GM06990 (cell line): ENCODE results near the gene KRTAP5-3.
A peak's percentile ranks its signal among the peaks of the same experiment; 100 is the strongest.
"Not testable (repeated sequence)": the region's sequence is repeated elsewhere in the genome, so short reads cannot be mapped to it uniquely, and the experiment has no call there.

Experiments used
- DNase-seq: peaks from one replicate; pipeline ENCODE4 v3.0.0-alpha.2; 2011; ENCODE audit not compliant: insufficient read length; ENCODE audit errors: extremely low read depth
- H3K27me3 ChIP-seq: replicated peaks from 2 replicates; pipeline ENCODE4 v1.6.0; 2011; ENCODE audit warnings: low read length; ENCODE audit not compliant: control insufficient read depth, insufficient read depth
- H3K36me3 ChIP-seq: 2 replicates; pipeline ENCODE4 v1.5.1; 2011; ENCODE audit warnings: low read length; ENCODE audit not compliant: control insufficient read depth, insufficient read depth
- H3K4me3 ChIP-seq: replicated peaks from 2 replicates; pipeline ENCODE4 v1.5.1; 2011; ENCODE audit warnings: low read depth, mild to moderate bottlenecking, control low read depth, low read length
- CTCF ChIP-seq: IDR thresholded peaks from 2 replicates; pipeline ENCODE4 v1.5.1; 2011; ENCODE audit warnings: low read length, control low read depth, mild to moderate bottlenecking, inconsistent platforms; ENCODE audit not compliant: insufficient read depth, poor library complexity, severe bottlenecking

Gene KRTAP5-3

GRCh38 chr11:1581976-1582375 is 26.3 kb downstream of the KRTAP5-3 start:
- H3K36me3 ChIP-seq = no peaks in the 10 kb centered on the region
- no peak overlapping the region for H3K4me3 ChIP-seq
- no peak for DNase-seq
- no peak for TF ChIP-seq CTCF
- no peaks in the 10 kb centered on the region for H3K27me3 ChIP-seq

DNA sequence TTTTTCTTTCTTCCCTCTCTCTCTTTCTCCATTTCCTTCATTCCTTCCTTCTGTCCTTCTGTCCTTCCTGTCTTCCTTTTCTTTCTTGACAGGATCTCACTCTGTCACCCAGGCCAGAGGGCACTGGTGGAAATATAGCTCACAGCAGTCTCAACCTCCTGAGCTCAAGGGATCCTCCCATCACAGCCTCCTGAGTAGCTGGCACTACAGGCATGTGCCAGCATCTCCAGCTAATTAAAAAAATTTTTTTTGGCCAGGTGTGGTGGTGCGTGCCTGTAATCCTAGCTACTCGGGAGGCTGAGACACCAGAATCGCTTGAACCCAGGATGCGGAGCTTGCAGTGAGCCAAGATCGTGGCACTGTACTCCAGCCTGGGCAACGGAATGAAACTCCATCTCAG is 31.4 kb downstream of the KRTAP5-3 start:
- Histone ChIP-seq H3K36me3 (no peaks in the 10 kb centered on the region), H3K27me3 (peaks cover 4% of the 10 kb centered on the region; the same call in 1 of the 2 replicates), H3K4me3 (no peak overlapping the region)
- no peak for TF ChIP-seq CTCF
- no peak for DNase-seq

- H3K36me3 ChIP-seq, H3K27me3 ChIP-seq, DNase-seq, H3K4me3 ChIP-seq: not testable (repeated sequence)
Measured at GRCh38 chr11:1575756-1576155, 32.5 kb downstream of the KRTAP5-3 start.

GRCh38 chr11:1574933-1575242 is 33.4 kb downstream of the KRTAP5-3 start:
- peaks cover 4% of the 10 kb centered on the region; the same call in 1 of the 2 replicates for H3K27me3 ChIP-seq
- no peak overlapping the region for H3K4me3 ChIP-seq
- TF ChIP-seq CTCF = no peak
- DNase-seq = no peak
- H3K36me3 ChIP-seq = no peaks in the 10 kb centered on the region

DNA sequence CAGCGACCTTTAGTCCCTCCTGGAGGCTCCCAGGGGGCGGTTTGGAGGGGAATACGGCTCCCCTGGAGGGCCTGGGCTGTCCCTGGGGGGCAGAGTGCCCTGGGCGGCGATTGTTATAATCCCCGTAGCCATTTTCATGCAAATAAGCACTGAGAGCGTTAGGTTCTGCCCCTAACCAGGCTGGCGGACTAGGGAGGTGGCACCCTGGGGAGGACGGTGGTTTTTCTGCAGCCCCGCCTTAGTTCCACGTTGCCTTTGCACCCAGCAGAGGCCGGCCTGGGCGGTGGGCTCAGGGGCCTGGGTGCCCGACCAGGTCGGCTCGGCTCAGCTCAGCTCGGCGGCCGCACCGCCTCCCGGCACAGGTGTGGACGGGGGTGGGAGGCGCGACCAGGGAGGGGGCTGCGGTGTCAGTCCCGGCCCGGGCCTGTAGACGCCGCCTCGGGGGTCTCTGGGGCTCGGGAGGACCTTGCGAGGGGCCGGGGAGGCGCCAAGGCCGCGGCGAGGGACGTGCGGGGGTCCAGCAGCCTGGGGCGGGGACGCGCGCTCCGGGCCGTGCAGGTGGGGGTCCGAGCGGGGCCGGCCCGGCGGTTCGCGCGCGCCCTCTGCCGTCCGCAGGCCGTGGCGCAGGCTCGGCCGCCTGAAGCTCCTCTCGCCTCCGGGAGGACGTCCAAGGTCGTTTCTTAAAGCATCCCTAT is 33.9 kb downstream of the KRTAP5-3 start:
- Histone ChIP-seq H3K4me3 (no peak overlapping the region; the same call in 1 of the 2 replicates), H3K27me3 (peaks cover 4% of the 10 kb centered on the region; the same call in 1 of the 2 replicates), H3K36me3 (no peaks in the 10 kb centered on the region)
- peak; percentile 56 for TF ChIP-seq CTCF
- DNase-seq = peak; percentile 45

DNA sequence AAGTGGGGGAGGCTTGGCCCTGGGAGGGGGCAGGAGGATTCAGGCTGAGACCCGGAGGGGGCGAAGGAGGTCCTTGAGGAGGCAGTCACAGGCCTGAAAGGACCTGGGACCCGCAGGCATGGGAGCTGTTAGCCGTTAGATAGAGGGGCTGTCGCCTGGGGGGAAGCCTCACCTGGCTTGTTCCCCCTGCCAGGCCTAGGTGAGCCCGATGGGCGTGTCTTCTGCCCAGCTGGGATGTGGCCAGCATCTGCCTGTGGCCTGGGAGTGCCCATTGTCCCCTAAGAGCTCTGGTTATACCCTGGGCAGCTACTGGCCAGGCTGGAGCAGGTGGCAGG is 34.4 kb downstream of the KRTAP5-3 start:
- H3K27me3 ChIP-seq = peaks cover 4% of the 10 kb centered on the region; the same call in 1 of the 2 replicates
- no peak for DNase-seq
- TF ChIP-seq CTCF = no peak
- no peak overlapping the region for H3K4me3 ChIP-seq
- H3K36me3 ChIP-seq = no peaks in the 10 kb centered on the region
